Peyer's patch (tissue), 4 donors: ENCODE measurements around the gene FZD10.

Source experiments
- CTCF ChIP-seq, 6 experiments: fragments of 450-650 bp in 4 of 6; fragments of 200-600 bp in 2 of 6; sonication (generic) in 1 of 6; IDR thresholded peaks; one replicate each; pipeline ENCODE4 v1.5.1; 2017 to 2019; ENCODE audit warnings: antibody characterized with exemption in 6 of 6, mild to moderate bottlenecking in 3 of 6, moderate library complexity in 1 of 6
- POLR2A ChIP-seq, 2 donors: fragments of 450-650 bp; IDR thresholded peaks; one replicate each; pipeline ENCODE4 v1.5.1; 2017; ENCODE audit warnings: antibody characterized with exemption in 2 of 2, mild to moderate bottlenecking in 2 of 2, moderate library complexity in 2 of 2

GRCh38 chr12:130154276-130155070 is 7.8 kb upstream of the FZD10 start:
- TF ChIP-seq CTCF (IDR thresholded peaks at IDR 0.05) (no peak), POLR2A (IDR thresholded peaks at IDR 0.05) (no peak)
